T47D (cell line): ENCODE results near the gene FHIT.

Experiments used
- DNase-seq, 2 experiments: peaks; one replicate each; pipeline versions ENCODE4 v3.0.0 to v3.0.0-alpha.2; 2011 to 2012; ENCODE audit warnings: low read depth in 1 of 2, low spot score in 1 of 2
- JUND ChIP-seq: IDR thresholded peaks from 2 replicates; pipeline ENCODE4 v1.6.1; 2012; ENCODE audit warnings: low read depth
- in situ Hi-C: cut with HindIII; loops from 2 replicates; pipeline ENCODE4 v1.10.0; 2016; ENCODE audit warnings: low sequenced_read_pairs, low pct_unique_long_range_greater_than_20kb

Gene FHIT

GRCh38 chr3:61180206-61180605 is 71.0 kb downstream of the FHIT start:
- no peak for TF ChIP-seq JUND
- no peak for DNase-seq
- in situ Hi-C loops, result no loop called here

- no peak for TF ChIP-seq JUND
- in situ Hi-C loops, result no loop called here
- DNase-seq, result no peak
These were observed 73.1 kb downstream of the FHIT start for GRCh38 chr3:61178167-61178566.

- TF ChIP-seq JUND, result no peak
- in situ Hi-C loops, result no loop called here
- DNase-seq, result no peak
These were observed 73.8 kb downstream of the FHIT start for GRCh38 chr3:61177450-61177849.

- TF ChIP-seq JUND, result no peak
- no peak for DNase-seq
- in situ Hi-C loops, result no loop called here
These were observed 77.6 kb downstream of the FHIT start for GRCh38 chr3:61173676-61174075.

- peak in 1 of 2 experiments; percentile 36 for DNase-seq
- in situ Hi-C loops, result no loop called here
These were observed 78.6 kb downstream of the FHIT start for GRCh38 chr3:61172684-61173083.

GRCh38 chr3:61172203-61172602 is 79.0 kb downstream of the FHIT start:
- in situ Hi-C loops, result no loop called here
- TF ChIP-seq JUND, result no peak

More at GRCh38 chr3:61172684-61173083, 78.6 kb downstream of the FHIT start:
- no peak for TF ChIP-seq JUND

GRCh38 chr3:61169621-61170251 is 81.5 kb downstream of the FHIT start:
- TF ChIP-seq JUND, result no peak
- no peak for DNase-seq
- in situ Hi-C loops, result no loop called here

More at GRCh38 chr3:61172203-61172602, 79.0 kb downstream of the FHIT start:
- no peak for DNase-seq

GRCh38 chr3:61168286-61168685 is 83.0 kb downstream of the FHIT start:
- in situ Hi-C loops, result no loop called here
- no peak for DNase-seq
- no peak for TF ChIP-seq JUND

GRCh38 chr3:61162965-61163364 is 88.3 kb downstream of the FHIT start:
- TF ChIP-seq JUND, result no peak
- in situ Hi-C loops, result no loop called here
- no peak for DNase-seq

- no peak for DNase-seq
- in situ Hi-C loops, result no loop called here
- TF ChIP-seq JUND, result no peak
These were observed 92.6 kb downstream of the FHIT start for GRCh38 chr3:61158667-61159066.

GRCh38 chr3:61158216-61158615 is 93.0 kb downstream of the FHIT start:
- no peak for DNase-seq
- in situ Hi-C loops, result no loop called here
- no peak for TF ChIP-seq JUND

- in situ Hi-C loops, result no loop called here
- DNase-seq, result no peak
- TF ChIP-seq JUND, result no peak
These were observed 93.8 kb downstream of the FHIT start for GRCh38 chr3:61157414-61157813.

- in situ Hi-C loops, result no loop called here
- TF ChIP-seq JUND, result no peak
- DNase-seq, result no peak
These were observed 95.5 kb downstream of the FHIT start for GRCh38 chr3:61155701-61156292.
